Lower lobe of right lung (tissue), 2 donors: ENCODE results near the gene DLGAP1. TPM values are rescaled to one million over a fixed set of nuclear protein-coding genes. Genes with fewer than 3 reads are reported as not detected.

Experiments
- ATAC-seq, 2 donors: fragments of 200-7000 bp; cut with Tn5 transposase; one replicate each; pipeline ENCODE4 v1.9.1; 2020 to 2022; ENCODE audit warnings: mild to moderate bottlenecking in 2 of 2, moderate library complexity in 2 of 2
- DNase-seq: peaks from one replicate; pipeline ENCODE4 v3.0.0-alpha.2; 2020
- H3K27ac ChIP-seq: fragments of 200-600 bp; one replicate; pipeline ENCODE4 v1.8.0; 2022
- H3K27me3 ChIP-seq: fragments of 200-600 bp; one replicate; pipeline ENCODE4 v1.8.0; 2022; ENCODE audit warnings: low read depth
- H3K36me3 ChIP-seq: fragments of 200-600 bp; one replicate; pipeline ENCODE4 v1.8.0; 2022; ENCODE audit warnings: mild to moderate bottlenecking
- H3K4me1 ChIP-seq: fragments of 200-600 bp; one replicate; pipeline ENCODE4 v1.8.0; 2022
- H3K4me3 ChIP-seq: fragments of 200-600 bp; one replicate; pipeline ENCODE4 v1.8.0; 2022; ENCODE audit warnings: mild to moderate bottlenecking
- H3K9me3 ChIP-seq: fragments of 200-600 bp; one replicate; pipeline ENCODE4 v1.8.0; 2022
- intact Hi-C: fragments of 100-400 bp; cut with DNase I; formaldehyde crosslinking; loops from one replicate; pipeline ENCODE4 v1.11.0; 2022
- total RNA-seq: library from RNA; stranded (reverse); fragmentation: NEBNext Ultra II Directional; extraction: Animal tissue kit (Norgen Biotek cat#: 25700); gene quantifications from one replicate; pipeline ENCODE4 v1.2.1, GENCODE V29; 2021
- TF ChIP-seq, protein P1 (sequence below): fragments of 200-600 bp; IDR thresholded peaks from one replicate; pipeline ENCODE4 v1.8.0; 2022; ENCODE audit warnings: antibody characterized with exemption, mild to moderate bottlenecking
- donor health status: DM: no; HTN: yes; CAD: no; lungs with severe emphysema.

Gene DLGAP1
- total RNA-seq, 1 donor from 2014 or later, result 3.8 TPM

DNA sequence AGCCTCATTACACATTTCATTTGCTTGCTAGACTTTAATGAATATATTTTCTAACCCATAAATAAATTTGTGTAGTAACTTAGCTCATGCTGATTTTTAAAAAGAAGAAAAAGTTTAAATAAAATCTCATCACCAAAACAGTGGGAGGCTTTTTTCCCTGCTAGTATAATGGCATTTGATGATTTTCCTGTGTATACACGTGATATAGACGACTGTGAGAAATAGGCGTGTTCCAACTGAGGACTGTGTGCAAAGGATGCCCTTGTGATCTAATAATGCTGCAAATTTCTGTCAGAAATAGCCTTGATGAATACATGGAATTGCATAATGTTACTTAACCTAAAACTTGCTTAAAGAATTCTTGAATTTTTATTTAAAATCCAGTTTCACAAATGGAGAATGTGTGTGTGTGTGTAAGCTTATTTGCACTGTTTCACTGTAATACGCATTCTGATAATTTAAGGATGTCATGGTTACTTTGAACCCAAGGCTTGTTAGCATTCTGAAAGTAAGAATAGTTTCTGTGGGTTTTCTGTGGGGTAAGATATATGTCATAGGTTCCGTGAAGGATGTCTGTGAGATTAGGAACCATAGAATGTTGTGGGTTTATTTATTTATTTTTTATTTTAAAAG is 178.0 kb downstream of the DLGAP1 start:
- no peaks in the 10 kb centered on the region for H3K4me1 ChIP-seq
- no peaks in the 10 kb centered on the region for H3K27me3 ChIP-seq
- intact Hi-C loops, result no loop called here
- DNase-seq (no peak), ATAC-seq (no peak)
- no peaks in the 10 kb centered on the region for H3K9me3 ChIP-seq
- H3K36me3 ChIP-seq, result no peaks in the 10 kb centered on the region
- H3K4me3 ChIP-seq, result no peak overlapping the region
- TF ChIP-seq, protein P1, sequence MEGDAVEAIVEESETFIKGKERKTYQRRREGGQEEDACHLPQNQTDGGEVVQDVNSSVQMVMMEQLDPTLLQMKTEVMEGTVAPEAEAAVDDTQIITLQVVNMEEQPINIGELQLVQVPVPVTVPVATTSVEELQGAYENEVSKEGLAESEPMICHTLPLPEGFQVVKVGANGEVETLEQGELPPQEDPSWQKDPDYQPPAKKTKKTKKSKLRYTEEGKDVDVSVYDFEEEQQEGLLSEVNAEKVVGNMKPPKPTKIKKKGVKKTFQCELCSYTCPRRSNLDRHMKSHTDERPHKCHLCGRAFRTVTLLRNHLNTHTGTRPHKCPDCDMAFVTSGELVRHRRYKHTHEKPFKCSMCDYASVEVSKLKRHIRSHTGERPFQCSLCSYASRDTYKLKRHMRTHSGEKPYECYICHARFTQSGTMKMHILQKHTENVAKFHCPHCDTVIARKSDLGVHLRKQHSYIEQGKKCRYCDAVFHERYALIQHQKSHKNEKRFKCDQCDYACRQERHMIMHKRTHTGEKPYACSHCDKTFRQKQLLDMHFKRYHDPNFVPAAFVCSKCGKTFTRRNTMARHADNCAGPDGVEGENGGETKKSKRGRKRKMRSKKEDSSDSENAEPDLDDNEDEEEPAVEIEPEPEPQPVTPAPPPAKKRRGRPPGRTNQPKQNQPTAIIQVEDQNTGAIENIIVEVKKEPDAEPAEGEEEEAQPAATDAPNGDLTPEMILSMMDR, result no peak
- no peak overlapping the region for H3K27ac ChIP-seq

DNA sequence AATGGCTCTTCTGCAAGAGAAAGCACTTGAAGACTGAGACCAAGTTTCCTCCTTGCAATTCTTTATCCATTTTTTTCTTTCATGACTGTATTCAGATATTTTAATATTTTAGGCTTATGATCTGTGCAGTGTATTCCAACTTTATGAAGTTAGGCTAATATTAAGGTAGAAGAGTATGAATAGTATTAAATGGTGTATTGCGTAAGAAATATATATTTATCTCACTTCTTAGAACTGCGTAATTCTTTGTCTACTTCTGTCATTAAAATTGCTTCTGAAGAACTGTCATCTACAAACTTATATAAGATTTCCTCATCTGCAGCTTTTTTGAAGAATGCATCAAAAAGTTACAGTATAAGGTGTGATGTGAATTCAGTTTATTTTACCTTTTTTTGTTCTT is 183.2 kb downstream of the DLGAP1 start:
- ATAC-seq, result no peak

DNA sequence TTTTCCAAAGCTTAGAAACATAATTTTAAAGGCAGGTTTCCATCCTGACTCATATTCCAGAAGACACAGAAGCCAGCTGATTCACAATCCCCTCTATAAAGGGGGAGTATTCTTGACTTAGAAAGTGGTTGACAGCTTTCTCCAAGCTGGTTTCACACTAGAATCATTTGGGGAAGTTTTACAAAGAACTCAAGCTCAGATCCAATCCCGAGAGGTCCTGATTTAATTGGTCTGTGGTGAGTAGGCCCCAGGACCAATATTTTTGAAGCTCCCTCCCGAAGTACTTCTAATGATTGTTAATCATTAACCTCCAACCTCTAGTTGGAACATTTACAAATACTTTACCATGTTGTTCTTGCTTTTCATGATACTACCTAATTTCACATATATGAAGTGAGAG is 184.1 kb downstream of the DLGAP1 start:
- TF ChIP-seq, protein P1, result no peak
- H3K4me1 ChIP-seq, result no peaks in the 10 kb centered on the region
- H3K36me3 ChIP-seq, result no peaks in the 10 kb centered on the region
- intact Hi-C loops, result no loop called here
- H3K4me3 ChIP-seq, result no peak overlapping the region
- no peak overlapping the region for H3K27ac ChIP-seq
- no peaks in the 10 kb centered on the region for H3K9me3 ChIP-seq
- DNase-seq (no peak), ATAC-seq (no peak)
- no peaks in the 10 kb centered on the region for H3K27me3 ChIP-seq

More for the DNA sequence above, 183.2 kb downstream of the DLGAP1 start:
- H3K27ac ChIP-seq, result no peak overlapping the region
- intact Hi-C loops, result no loop called here
- H3K9me3 ChIP-seq, result no peaks in the 10 kb centered on the region
- no peak for DNase-seq
- H3K36me3 ChIP-seq, result no peaks in the 10 kb centered on the region
- TF ChIP-seq, protein P1, result no peak
- H3K4me3 ChIP-seq, result no peak overlapping the region
- H3K27me3 ChIP-seq, result no peaks in the 10 kb centered on the region
- no peaks in the 10 kb centered on the region for H3K4me1 ChIP-seq

DNA sequence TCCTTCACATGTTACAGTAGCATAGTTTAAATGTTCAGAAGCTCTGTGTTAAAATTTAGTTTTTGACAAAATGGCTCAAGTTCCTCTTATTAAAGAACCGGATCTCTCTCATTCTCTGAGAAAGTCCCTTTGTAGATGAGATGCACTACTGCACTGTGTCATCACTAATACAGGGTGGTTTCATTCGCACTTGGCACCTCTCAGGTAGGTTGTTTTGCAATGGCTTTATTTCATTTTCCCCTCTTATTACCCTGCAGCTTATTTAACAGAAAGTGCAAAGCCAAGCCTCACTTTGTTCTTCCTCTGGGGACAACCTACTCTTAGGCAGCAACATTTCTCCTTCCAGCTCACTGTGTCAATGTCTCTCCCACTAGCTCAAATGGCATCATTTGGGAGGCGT is 185.1 kb downstream of the DLGAP1 start:
- H3K36me3 ChIP-seq, result no peaks in the 10 kb centered on the region
- ATAC-seq, result no peak
- no peaks in the 10 kb centered on the region for H3K9me3 ChIP-seq
- no peaks in the 10 kb centered on the region for H3K27me3 ChIP-seq
- TF ChIP-seq, protein P1, result no peak
- H3K4me3 ChIP-seq, result no peak overlapping the region
- no peaks in the 10 kb centered on the region for H3K4me1 ChIP-seq
- intact Hi-C loops, result no loop called here
- no peak for DNase-seq
- H3K27ac ChIP-seq, result no peak overlapping the region

DNA sequence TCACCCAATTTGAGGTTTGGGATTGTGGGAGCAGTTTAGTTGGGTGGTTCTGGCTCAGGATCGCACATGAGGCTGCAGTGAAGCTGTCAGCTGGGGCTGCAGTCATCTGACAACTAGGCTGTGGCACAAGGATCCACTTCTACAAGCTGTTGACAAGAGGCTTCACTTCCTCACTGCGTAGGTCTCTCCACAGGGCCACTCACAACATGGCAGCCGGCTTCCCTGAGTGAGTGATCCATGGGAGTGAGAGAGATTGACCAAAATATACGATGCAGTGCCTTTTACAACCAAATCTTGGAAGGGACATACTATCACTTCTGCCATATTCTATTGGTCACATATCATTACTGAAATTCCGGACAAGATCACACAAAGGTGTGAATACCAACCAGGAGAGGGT is 187.5 kb downstream of the DLGAP1 start:
- no peak overlapping the region for H3K4me3 ChIP-seq
- DNase-seq (no peak), ATAC-seq (no peak)
- H3K27me3 ChIP-seq, result no peaks in the 10 kb centered on the region
- TF ChIP-seq, protein P1, result no peak
- intact Hi-C loops, result no loop called here
- H3K36me3 ChIP-seq, result no peaks in the 10 kb centered on the region
- no peaks in the 10 kb centered on the region for H3K4me1 ChIP-seq
- no peak overlapping the region for H3K27ac ChIP-seq
- no peaks in the 10 kb centered on the region for H3K9me3 ChIP-seq
